ENCODE measurements around the gene ZAP70. TPM values are rescaled to one million over a fixed set of nuclear protein-coding genes. Genes with fewer than 3 reads are reported as not detected.

ZAP70 gene
- total RNA-seq (3.4 and 4.4 TPM in 2 replicates), polyA plus RNA-seq (20.5 and 61.5 TPM in 2 replicates), polyA minus RNA-seq (14.7 and 44.5 TPM in 2 replicates)
- 6.6 TPM for total RNA-seq (2013)

DNA sequence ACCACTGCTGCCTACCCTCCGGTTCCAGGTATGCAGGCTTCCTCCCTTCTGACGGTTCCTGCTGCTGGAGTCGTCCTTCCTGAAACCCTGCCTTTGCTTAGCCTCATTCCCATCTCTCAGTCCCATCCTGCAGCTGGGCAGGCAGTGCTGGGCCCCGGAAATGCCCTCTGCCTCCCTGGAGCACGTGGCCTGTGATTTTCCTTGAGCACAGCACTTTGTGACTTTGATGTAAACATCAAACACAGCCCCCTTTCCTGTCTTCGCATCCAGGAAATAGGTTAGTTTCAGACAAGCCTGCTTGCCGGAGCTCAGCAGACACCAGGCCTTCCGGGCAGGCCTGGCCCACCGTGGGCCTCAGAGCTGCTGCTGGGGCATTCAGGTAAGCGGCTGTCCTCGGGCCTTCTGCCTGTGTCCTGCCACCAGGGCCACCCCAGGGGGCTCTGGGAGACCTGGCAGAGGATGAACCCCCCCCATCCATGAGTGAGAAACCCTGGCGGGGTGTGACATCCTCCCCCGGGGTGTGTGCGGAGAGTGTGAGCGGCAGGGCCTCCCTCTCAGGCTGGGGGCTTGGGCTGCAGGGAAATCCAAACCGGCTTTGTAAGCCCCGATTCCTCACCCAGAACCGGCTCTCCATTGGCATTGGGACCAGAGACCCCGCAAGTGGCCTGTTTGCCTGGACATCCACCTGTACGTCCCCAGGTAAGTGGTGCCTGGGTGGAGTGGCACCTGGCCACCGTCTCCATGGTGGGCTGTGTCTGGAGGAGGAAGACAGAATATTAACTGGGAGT, at the start of gene ZAP70:
Gene ZAP70 (plus strand): TSS at position 281 of the 788 bp plus-strand sequence. CDS start 10,461 bp downstream, outside the sequence.
- Mint-ChIP-seq H3K4me3 (no peak within 1 kb of the TSS), H3K27ac (peak within 1 kb of the TSS; percentile 50), H3K9me3 (ENCODE audit: insufficient read depth) (no peaks in the 10 kb centered on the region), H3K4me1 (peaks cover 27% of the 10 kb centered on the region), H3K27me3 (peaks cover 5% of the 10 kb centered on the region)
- peak within 1 kb of the TSS; percentile 1 to 72 for H3K27ac ChIP-seq (ENCODE audit: low read length in 2 of 2)
- H3K36me3 ChIP-seq (replicated peaks in 1 of 2; ENCODE audit: control extremely low read depth in 1 of 2, control insufficient read depth in 1 of 2, extremely low read depth in 1 of 2, insufficient read depth in 2 of 2, low read length in 1 of 2), result no peaks in the 10 kb centered on the region
- H3K4me3 ChIP-seq (ENCODE audit: control extremely low read depth in 1 of 5, extremely low read depth in 1 of 5, insufficient read depth in 1 of 5, low read depth in 2 of 5, low read length in 4 of 5), result peak within 1 kb of the TSS in 2 of 5 experiments; percentile 5 to 8
- H3K9me3 ChIP-seq (ENCODE audit: control extremely low read depth in 1 of 3, control insufficient read depth in 2 of 3, insufficient read depth in 1 of 3, low read length in 2 of 3), result peaks cover 0 to 10% (median 0%) of the 10 kb centered on the region in 3 donors
- peaks cover 6% of the 10 kb centered on the region for H3K79me2 ChIP-seq (ENCODE audit: control insufficient read depth, insufficient read depth, low read length)
- no peaks in the 10 kb centered on the region for H4K20me1 ChIP-seq (ENCODE audit: control insufficient read depth, insufficient read depth, low read length, poor library complexity, severe bottlenecking)
- H2AFZ ChIP-seq (ENCODE audit: insufficient read depth, low read depth, low read length, poor library complexity, severe bottlenecking), result peak within 1 kb of the TSS; percentile 85
- TF ChIP-seq, protein P1, sequence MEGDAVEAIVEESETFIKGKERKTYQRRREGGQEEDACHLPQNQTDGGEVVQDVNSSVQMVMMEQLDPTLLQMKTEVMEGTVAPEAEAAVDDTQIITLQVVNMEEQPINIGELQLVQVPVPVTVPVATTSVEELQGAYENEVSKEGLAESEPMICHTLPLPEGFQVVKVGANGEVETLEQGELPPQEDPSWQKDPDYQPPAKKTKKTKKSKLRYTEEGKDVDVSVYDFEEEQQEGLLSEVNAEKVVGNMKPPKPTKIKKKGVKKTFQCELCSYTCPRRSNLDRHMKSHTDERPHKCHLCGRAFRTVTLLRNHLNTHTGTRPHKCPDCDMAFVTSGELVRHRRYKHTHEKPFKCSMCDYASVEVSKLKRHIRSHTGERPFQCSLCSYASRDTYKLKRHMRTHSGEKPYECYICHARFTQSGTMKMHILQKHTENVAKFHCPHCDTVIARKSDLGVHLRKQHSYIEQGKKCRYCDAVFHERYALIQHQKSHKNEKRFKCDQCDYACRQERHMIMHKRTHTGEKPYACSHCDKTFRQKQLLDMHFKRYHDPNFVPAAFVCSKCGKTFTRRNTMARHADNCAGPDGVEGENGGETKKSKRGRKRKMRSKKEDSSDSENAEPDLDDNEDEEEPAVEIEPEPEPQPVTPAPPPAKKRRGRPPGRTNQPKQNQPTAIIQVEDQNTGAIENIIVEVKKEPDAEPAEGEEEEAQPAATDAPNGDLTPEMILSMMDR (IDR thresholded peaks at IDR 0.05), result no peak
- TF ChIP-seq EZH2 (IDR thresholded peaks at IDR 0.05; ENCODE audit: borderline replicate concordance, insufficient read depth, low read depth, low read length, poor library complexity, severe bottlenecking), result no peak
- H3K4me2 ChIP-seq (replicated peaks; ENCODE audit: low read depth, low read length, poor library complexity, severe bottlenecking), result peak within 1 kb of the TSS; percentile 64
- ATAC-seq (ENCODE audit: low read depth), result no peak
- POLR2A ChIA-PET, result no interaction called here
- no peaks in the 10 kb centered on the region for H3K27me3 ChIP-seq (replicated peaks in 1 of 4; ENCODE audit: control extremely low read depth in 1 of 4, control insufficient read depth in 3 of 4, insufficient read depth in 4 of 4, low read length in 3 of 4)
- intact Hi-C loops (cut with micrococcal nuclease), result no loop called here
- peak within 1 kb of the TSS; percentile 45 for H3K9ac ChIP-seq (ENCODE audit: low read length)
- 47% methylated on average over 16 of the region's 21 CpGs for WGBS (ENCODE audit: insufficient coverage)
- DNase-seq, result peak; percentile 41
- H3K4me1 ChIP-seq (ENCODE audit: control insufficient read depth in 2 of 2, insufficient read depth in 2 of 2, low read length in 2 of 2), result peaks cover 21 to 27% of the 10 kb centered on the region in 2 donors
- CTCF ChIA-PET, result interaction anchor here (7.6 kb wide), 1 partner anchor 15 kb away, joined by 55 read pairs; no protein-coding TSS in a partner anchor

DNA sequence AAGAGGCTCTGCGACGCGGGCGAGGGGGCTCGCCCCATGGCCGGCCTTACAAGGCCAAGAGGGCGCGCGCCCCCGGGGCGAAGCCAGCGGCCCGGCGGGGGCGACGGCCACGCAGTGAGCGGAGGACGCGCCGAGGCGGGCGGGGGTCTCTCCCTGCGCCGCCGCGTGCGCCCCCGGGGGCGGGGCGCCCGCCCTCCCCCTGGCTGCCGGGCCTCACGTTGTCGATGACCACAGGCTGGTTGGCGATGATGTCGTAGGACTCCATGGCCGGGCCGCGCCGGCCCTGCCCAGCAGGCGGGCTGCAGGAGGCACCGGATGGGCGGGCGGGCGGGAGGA, 49.8 kb upstream of the ZAP70 start:
- Histone ChIP-seq H3K27me3 (replicated peaks in 1 of 4; ENCODE audit: control extremely low read depth in 1 of 4, control insufficient read depth in 3 of 4, insufficient read depth in 4 of 4, low read length in 3 of 4) (no peaks in the 10 kb centered on the region), H3K36me3 (replicated peaks in 1 of 2; ENCODE audit: control extremely low read depth in 1 of 2, control insufficient read depth in 1 of 2, extremely low read depth in 1 of 2, insufficient read depth in 2 of 2, low read length in 1 of 2) (peaks cover 0 to 13% of the 10 kb centered on the region in 2 experiments), H3K9ac (ENCODE audit: low read length) (peak overlapping the region; percentile 78), H3K4me1 (ENCODE audit: control insufficient read depth in 2 of 2, insufficient read depth in 2 of 2, low read length in 2 of 2) (peaks cover 23 to 31% of the 10 kb centered on the region in 2 donors), H3K27ac (ENCODE audit: low read length in 2 of 2) (peak overlapping the region; percentile 24 to 88), H4K20me1 (ENCODE audit: control insufficient read depth, insufficient read depth, low read length, poor library complexity, severe bottlenecking) (peaks cover 38% of the 10 kb centered on the region), H3K9me3 (ENCODE audit: control extremely low read depth in 1 of 3, control insufficient read depth in 2 of 3, insufficient read depth in 1 of 3, low read length in 2 of 3) (no peaks in the 10 kb centered on the region), H3K4me3 (ENCODE audit: control extremely low read depth in 1 of 5, extremely low read depth in 1 of 5, insufficient read depth in 1 of 5, low read depth in 2 of 5, low read length in 4 of 5) (peak overlapping the region; percentile 66 to 85 (median 71)), H2AFZ (ENCODE audit: insufficient read depth, low read depth, low read length, poor library complexity, severe bottlenecking) (peak overlapping the region; percentile 70), H3K79me2 (ENCODE audit: control insufficient read depth, insufficient read depth, low read length) (peaks cover 37% of the 10 kb centered on the region), H3K4me2 (replicated peaks; ENCODE audit: low read depth, low read length, poor library complexity, severe bottlenecking) (peak overlapping the region; percentile 81)
- intact Hi-C loops (cut with micrococcal nuclease), result loop anchor here (5.0 to 10.0 kb wide), 3 partner anchors 549 to 1829 kb away; partner anchors contain the start of genes ANKRD36, CNNM4 and REV1
- POLR2A ChIA-PET, result interaction anchor here (1.3 to 4.6 kb wide), 3 partner anchors 10 to 18 kb away, joined by 3 to 44 read pairs (median 4); partner anchors contain the start of gene COX5B
- under 1% methylated on average over 46 of the region's 46 CpGs for WGBS (ENCODE audit: insufficient coverage)
- H3K27ac Mint-ChIP-seq, result peak overlapping the region; percentile 91
- DNase-seq (peak; percentile 78), ATAC-seq (ENCODE audit: low read depth) (no peak)
- no peaks in the 10 kb centered on the region for H3K27me3 Mint-ChIP-seq
- TF ChIP-seq, protein P1 (IDR thresholded peaks at IDR 0.05), result no peak
- no peak for TF ChIP-seq EZH2 (IDR thresholded peaks at IDR 0.05; ENCODE audit: borderline replicate concordance, insufficient read depth, low read depth, low read length, poor library complexity, severe bottlenecking)
- peaks cover 33% of the 10 kb centered on the region for H3K4me1 Mint-ChIP-seq
- H3K9me3 Mint-ChIP-seq (ENCODE audit: insufficient read depth), result no peaks in the 10 kb centered on the region
- peak overlapping the region; percentile 94 for H3K4me3 Mint-ChIP-seq
- CTCF ChIA-PET, result interaction anchor here (1.2 to 6.2 kb wide), 5 partner anchors 9 to 72 kb away, joined by 4 to 53 read pairs (median 11); partner anchors contain the start of gene COX5B
